Measurements from ENCODE around the gene CARMIL1. TPM values are rescaled to one million over a fixed set of nuclear protein-coding genes. Genes with fewer than 3 reads are reported as not detected.

Gene CARMIL1
- total RNA-seq, 1 donor from 2014 or later, result 19.6 TPM

DNA sequence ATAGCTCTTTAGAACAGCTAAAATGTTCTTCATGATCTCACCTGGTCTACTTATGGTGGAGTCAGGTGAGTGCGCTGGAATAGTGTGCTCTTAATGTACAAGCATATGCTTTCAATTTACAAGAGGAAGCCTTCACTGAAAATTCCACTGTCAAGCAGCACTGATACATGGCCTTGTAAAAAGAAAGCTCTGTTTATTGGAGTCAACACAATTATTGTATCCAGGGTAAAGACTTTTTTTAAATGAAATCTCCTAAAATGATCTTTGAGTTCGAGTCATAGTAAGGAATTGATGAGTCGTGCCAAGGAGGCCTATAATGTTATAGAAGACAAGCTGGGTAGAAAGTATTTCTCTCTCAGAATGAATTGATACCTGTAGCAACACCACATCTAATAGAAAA, 41.6 kb upstream of the CARMIL1 start:
- intact Hi-C loops (cut with DNase I), result no loop called here
- no peak for DNase-seq (ENCODE audit: extremely low spot score in 2 of 2)
- Histone ChIP-seq H3K4me3 (no peak overlapping the region), H3K27ac (no peak overlapping the region), H3K36me3 (no peaks in the 10 kb centered on the region), H3K27me3 (no peaks in the 10 kb centered on the region), H3K9me3 (no peaks in the 10 kb centered on the region), H3K4me1 (no peaks in the 10 kb centered on the region)
- TF ChIP-seq POLR2A (IDR thresholded peaks at IDR 0.05) (no peak), POLR2AphosphoS5 (IDR thresholded peaks at IDR 0.05; ENCODE audit: insufficient read depth in 1 of 2, low read depth in 1 of 2) (no peak)
- TF ChIP-seq, protein P1, sequence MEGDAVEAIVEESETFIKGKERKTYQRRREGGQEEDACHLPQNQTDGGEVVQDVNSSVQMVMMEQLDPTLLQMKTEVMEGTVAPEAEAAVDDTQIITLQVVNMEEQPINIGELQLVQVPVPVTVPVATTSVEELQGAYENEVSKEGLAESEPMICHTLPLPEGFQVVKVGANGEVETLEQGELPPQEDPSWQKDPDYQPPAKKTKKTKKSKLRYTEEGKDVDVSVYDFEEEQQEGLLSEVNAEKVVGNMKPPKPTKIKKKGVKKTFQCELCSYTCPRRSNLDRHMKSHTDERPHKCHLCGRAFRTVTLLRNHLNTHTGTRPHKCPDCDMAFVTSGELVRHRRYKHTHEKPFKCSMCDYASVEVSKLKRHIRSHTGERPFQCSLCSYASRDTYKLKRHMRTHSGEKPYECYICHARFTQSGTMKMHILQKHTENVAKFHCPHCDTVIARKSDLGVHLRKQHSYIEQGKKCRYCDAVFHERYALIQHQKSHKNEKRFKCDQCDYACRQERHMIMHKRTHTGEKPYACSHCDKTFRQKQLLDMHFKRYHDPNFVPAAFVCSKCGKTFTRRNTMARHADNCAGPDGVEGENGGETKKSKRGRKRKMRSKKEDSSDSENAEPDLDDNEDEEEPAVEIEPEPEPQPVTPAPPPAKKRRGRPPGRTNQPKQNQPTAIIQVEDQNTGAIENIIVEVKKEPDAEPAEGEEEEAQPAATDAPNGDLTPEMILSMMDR (IDR thresholded peaks at IDR 0.05), result no peak

DNA sequence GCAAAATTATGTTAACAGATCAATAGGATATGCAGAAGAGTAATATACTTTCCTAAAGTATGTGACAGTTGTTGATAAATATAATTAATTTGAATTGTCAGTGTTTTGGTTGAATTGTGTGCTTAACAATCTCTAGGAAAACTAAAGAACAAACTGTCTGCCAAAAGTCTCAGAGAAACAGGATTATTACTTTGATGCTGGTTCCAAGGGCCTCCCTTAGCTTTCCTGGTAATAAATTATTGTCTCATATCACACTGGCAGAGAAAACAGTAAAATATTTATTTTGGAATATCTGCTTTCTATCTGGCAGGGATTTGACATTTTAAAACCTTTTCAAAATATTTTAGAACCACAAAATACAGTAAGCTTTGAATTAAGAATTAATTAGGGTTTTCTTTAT, 40.1 kb upstream of the CARMIL1 start:
- no peak overlapping the region for H3K27ac ChIP-seq
- no peaks in the 10 kb centered on the region for H3K27me3 ChIP-seq
- no peak for DNase-seq (ENCODE audit: extremely low spot score in 2 of 2)
- H3K9me3 ChIP-seq, result no peaks in the 10 kb centered on the region
- TF ChIP-seq POLR2AphosphoS5 (IDR thresholded peaks at IDR 0.05; ENCODE audit: insufficient read depth in 1 of 2, low read depth in 1 of 2) (no peak), POLR2A (IDR thresholded peaks at IDR 0.05) (no peak)
- TF ChIP-seq, protein P1 (IDR thresholded peaks at IDR 0.05), result no peak
- H3K36me3 ChIP-seq, result no peaks in the 10 kb centered on the region
- no peak overlapping the region for H3K4me3 ChIP-seq
- no peaks in the 10 kb centered on the region for H3K4me1 ChIP-seq
- intact Hi-C loops (cut with DNase I), result no loop called here

DNA sequence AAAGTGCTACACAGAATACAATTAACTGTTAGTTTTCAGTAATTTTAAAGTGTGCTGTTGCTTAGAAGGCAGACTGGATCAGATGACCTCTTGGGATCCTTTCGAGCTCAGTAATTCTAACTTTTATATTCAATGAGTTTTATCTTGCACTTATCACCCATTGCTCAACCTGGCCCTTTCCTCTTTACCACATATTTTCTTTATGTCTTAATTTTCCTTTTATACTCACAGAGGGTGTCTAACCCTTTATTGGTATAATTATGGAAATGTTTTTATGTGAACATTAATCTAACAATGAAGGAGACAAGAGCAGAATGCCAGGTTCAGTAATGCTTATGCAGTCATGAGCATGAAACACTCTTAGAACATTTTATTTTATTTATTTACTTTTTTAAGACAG, 39.7 kb upstream of the CARMIL1 start:
- intact Hi-C loops (cut with DNase I), result no loop called here
- H3K36me3 ChIP-seq, result no peaks in the 10 kb centered on the region
- no peaks in the 10 kb centered on the region for H3K27me3 ChIP-seq
- DNase-seq (ENCODE audit: extremely low spot score in 2 of 2), result no peak
- no peak overlapping the region for H3K27ac ChIP-seq
- no peaks in the 10 kb centered on the region for H3K4me1 ChIP-seq
- TF ChIP-seq POLR2AphosphoS5 (IDR thresholded peaks at IDR 0.05; ENCODE audit: insufficient read depth in 1 of 2, low read depth in 1 of 2) (no peak), POLR2A (IDR thresholded peaks at IDR 0.05) (no peak)
- TF ChIP-seq, protein P1 (IDR thresholded peaks at IDR 0.05), result no peak
- H3K9me3 ChIP-seq, result no peaks in the 10 kb centered on the region
- H3K4me3 ChIP-seq, result no peak overlapping the region

DNA sequence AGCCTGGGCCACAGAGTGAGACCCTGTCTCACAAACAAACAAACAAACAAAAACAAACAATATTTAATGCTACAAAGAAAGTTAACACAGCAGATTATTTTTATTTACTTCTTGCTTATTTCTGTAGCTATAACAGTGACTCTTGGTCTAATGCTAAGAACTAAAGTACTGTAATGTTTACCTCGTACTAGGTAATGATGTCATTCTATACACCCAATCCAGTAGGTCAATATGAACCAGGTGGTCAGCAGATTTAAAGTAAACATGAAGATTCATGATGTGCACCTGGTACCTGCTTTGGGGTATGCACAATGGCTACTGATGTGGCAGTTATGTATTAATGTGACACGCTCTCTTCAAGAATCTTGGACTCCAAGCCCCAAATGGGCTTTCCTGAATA, 36.6 kb upstream of the CARMIL1 start:
- Histone ChIP-seq H3K9me3 (no peaks in the 10 kb centered on the region), H3K4me1 (no peaks in the 10 kb centered on the region), H3K27ac (no peak overlapping the region), H3K27me3 (no peaks in the 10 kb centered on the region), H3K4me3 (no peak overlapping the region), H3K36me3 (no peaks in the 10 kb centered on the region)
- no peak for DNase-seq (ENCODE audit: extremely low spot score in 2 of 2)
- intact Hi-C loops (cut with DNase I), result no loop called here
- TF ChIP-seq POLR2A (IDR thresholded peaks at IDR 0.05), result no peak
- no peak for TF ChIP-seq POLR2AphosphoS5 (IDR thresholded peaks at IDR 0.05; ENCODE audit: insufficient read depth in 1 of 2, low read depth in 1 of 2)
- TF ChIP-seq, protein P1 (IDR thresholded peaks at IDR 0.05), result no peak

DNA sequence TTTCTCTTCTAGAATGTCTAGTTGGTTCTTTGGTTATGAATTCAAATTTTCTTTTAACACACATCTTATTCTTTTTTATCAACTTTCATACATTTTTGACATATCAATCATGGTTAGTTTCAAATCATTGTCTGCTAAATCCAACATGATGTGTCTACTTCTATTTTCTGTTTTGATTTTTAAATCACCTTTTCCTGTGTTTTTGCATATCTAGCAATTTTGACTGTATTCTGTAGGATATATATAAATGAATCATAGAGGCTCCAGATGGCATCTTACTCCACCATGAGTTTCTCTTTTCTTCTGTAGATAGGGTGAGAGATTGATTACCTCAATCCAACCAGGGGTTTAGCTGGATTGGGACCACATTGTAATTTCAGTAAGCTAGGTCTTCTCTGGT, 34.3 kb upstream of the CARMIL1 start:
- no peak overlapping the region for H3K27ac ChIP-seq
- no peaks in the 10 kb centered on the region for H3K4me1 ChIP-seq
- intact Hi-C loops (cut with DNase I), result no loop called here
- no peak overlapping the region for H3K4me3 ChIP-seq
- H3K9me3 ChIP-seq, result no peaks in the 10 kb centered on the region
- H3K36me3 ChIP-seq, result no peaks in the 10 kb centered on the region
- no peaks in the 10 kb centered on the region for H3K27me3 ChIP-seq
- TF ChIP-seq, protein P1 (IDR thresholded peaks at IDR 0.05), result no peak
- no peak for TF ChIP-seq POLR2AphosphoS5 (IDR thresholded peaks at IDR 0.05; ENCODE audit: insufficient read depth in 1 of 2, low read depth in 1 of 2)
- TF ChIP-seq POLR2A (IDR thresholded peaks at IDR 0.05), result no peak
- no peak for DNase-seq (ENCODE audit: extremely low spot score in 2 of 2)
